Measurements from ENCODE around the gene CD72. TPM values are rescaled to one million over a fixed set of nuclear protein-coding genes. Genes with fewer than 3 reads are reported as not detected.
"Not testable (repeated sequence)": the region's sequence is repeated elsewhere in the genome, so short reads cannot be mapped to it uniquely, and the experiment has no call there.

The CD72 gene
- total RNA-seq, 1 experiment from 2014 or later, result not detected

GRCh38 chr9:35657546-35658136 is 39.4 kb upstream of the CD72 start, which contains the start of gene RMRP:
RMRP (minus strand) TSS chr9:35658019.
- H3K4me1 ChIP-seq (replicated peaks), result peaks cover 15% of the 10 kb centered on the region
- peak; percentile 94 to 96 for DNase-seq (ENCODE audit: low read depth in 1 of 2, low spot score in 2 of 2)
- H3K4me3 ChIP-seq, result peak within 1 kb of the TSS; percentile 65

GRCh38 chr9:35656831-35657545 is 38.8 kb upstream of the CD72 start:
- no peak for DNase-seq (ENCODE audit: low read depth in 1 of 2, low spot score in 2 of 2)
- Histone ChIP-seq H3K4me3 (peak overlapping the region; percentile 27), H3K36me3 (peaks cover 18% of the 10 kb centered on the region), H3K9me3 (replicated peaks) (no peaks in the 10 kb centered on the region), H3K4me1 (replicated peaks) (peaks cover 15% of the 10 kb centered on the region), H3K27me3 (replicated peaks) (no peaks in the 10 kb centered on the region), H3K27ac (peak overlapping the region; percentile 7; the same call in 1 of the 2 replicates)

More at GRCh38 chr9:35657546-35658136, 39.4 kb upstream of the CD72 start, which contains the start of gene RMRP:
- Histone ChIP-seq H3K27ac (peak within 1 kb of the TSS; percentile 96), H3K9me3 (replicated peaks) (no peaks in the 10 kb centered on the region), H3K27me3 (replicated peaks) (no peaks in the 10 kb centered on the region), H3K36me3 (peaks cover 19% of the 10 kb centered on the region)

- Histone ChIP-seq H3K27me3 (replicated peaks) (no peaks in the 10 kb centered on the region), H3K27ac (no peak overlapping the region), H3K4me3 (no peak overlapping the region), H3K4me1 (replicated peaks) (peaks cover 15% of the 10 kb centered on the region), H3K9me3 (replicated peaks) (no peaks in the 10 kb centered on the region), H3K36me3 (peaks cover 13% of the 10 kb centered on the region; the same call in 1 of the 2 replicates)
- DNase-seq (ENCODE audit: low read depth in 1 of 2, low spot score in 2 of 2), result no peak
These were observed 38.1 kb upstream of the CD72 start for GRCh38 chr9:35656348-35656747.

- Histone ChIP-seq H3K36me3 (no peaks in the 10 kb centered on the region), H3K9me3 (replicated peaks) (no peaks in the 10 kb centered on the region), H3K27ac (no peak overlapping the region), H3K27me3 (replicated peaks) (no peaks in the 10 kb centered on the region), H3K4me3 (no peak overlapping the region), H3K4me1 (replicated peaks) (peaks cover 5% of the 10 kb centered on the region)
- DNase-seq (ENCODE audit: low read depth in 1 of 2, low spot score in 2 of 2), result no peak
These were observed 35.4 kb upstream of the CD72 start for GRCh38 chr9:35653611-35654010.

GRCh38 chr9:35652829-35653209 is 34.6 kb upstream of the CD72 start:
- Histone ChIP-seq H3K36me3 (no peaks in the 10 kb centered on the region), H3K4me1 (replicated peaks) (peaks cover 5% of the 10 kb centered on the region), H3K27ac (no peak overlapping the region), H3K4me3 (no peak overlapping the region), H3K27me3 (replicated peaks) (no peaks in the 10 kb centered on the region), H3K9me3 (replicated peaks) (no peaks in the 10 kb centered on the region)
- DNase-seq (ENCODE audit: low read depth in 1 of 2, low spot score in 2 of 2), result no peak

GRCh38 chr9:35651956-35652828 is 34.0 kb upstream of the CD72 start:
- Histone ChIP-seq H3K4me3 (no peak overlapping the region), H3K9me3 (replicated peaks) (no peaks in the 10 kb centered on the region), H3K4me1 (replicated peaks) (peaks cover 3% of the 10 kb centered on the region), H3K36me3 (no peaks in the 10 kb centered on the region), H3K27ac (no peak overlapping the region), H3K27me3 (replicated peaks) (no peaks in the 10 kb centered on the region)
- no peak for DNase-seq (ENCODE audit: low read depth in 1 of 2, low spot score in 2 of 2)

GRCh38 chr9:35650341-35651158 is 32.3 kb upstream of the CD72 start, which contains the start of gene SIT1:
SIT1 (minus strand) TSS chr9:35650931; CDS start chr9:35650853, 78 bp downstream.
- DNase-seq (ENCODE audit: low read depth in 1 of 2, low spot score in 2 of 2), result no peak
- Histone ChIP-seq H3K9me3 (replicated peaks) (no peaks in the 10 kb centered on the region), H3K4me3 (no peak within 1 kb of the TSS), H3K27me3 (replicated peaks) (no peaks in the 10 kb centered on the region), H3K27ac (no peak within 1 kb of the TSS), H3K4me1 (replicated peaks) (peaks cover 6% of the 10 kb centered on the region; the same call in 1 of the 2 replicates), H3K36me3 (no peaks in the 10 kb centered on the region)

GRCh38 chr9:35649431-35650340 is 31.5 kb upstream of the CD72 start:
- Histone ChIP-seq H3K27me3 (replicated peaks) (no peaks in the 10 kb centered on the region), H3K4me1 (replicated peaks) (peaks cover 6% of the 10 kb centered on the region; the same call in 1 of the 2 replicates), H3K27ac (no peak overlapping the region), H3K4me3 (no peak overlapping the region), H3K9me3 (replicated peaks) (no peaks in the 10 kb centered on the region), H3K36me3 (no peaks in the 10 kb centered on the region)
- no peak for DNase-seq (ENCODE audit: low read depth in 1 of 2, low spot score in 2 of 2)

- Histone ChIP-seq H3K9me3 (replicated peaks) (no peaks in the 10 kb centered on the region), H3K27ac (no peak overlapping the region), H3K4me1 (replicated peaks) (peaks cover 6% of the 10 kb centered on the region; the same call in 1 of the 2 replicates), H3K4me3 (peak overlapping the region; percentile 45), H3K27me3 (replicated peaks) (no peaks in the 10 kb centered on the region), H3K36me3 (no peaks in the 10 kb centered on the region)
- DNase-seq (ENCODE audit: low read depth in 1 of 2, low spot score in 2 of 2), result peak; percentile 68 to 76
These were observed 28.5 kb upstream of the CD72 start for GRCh38 chr9:35646533-35647265.

GRCh38 chr9:35646153-35646532 is 27.9 kb upstream of the CD72 start:
- H3K9me3 ChIP-seq (replicated peaks), result no peaks in the 10 kb centered on the region
- H3K4me3 ChIP-seq, result peak overlapping the region; percentile 45
- no peaks in the 10 kb centered on the region for H3K27me3 ChIP-seq (replicated peaks)
- DNase-seq (ENCODE audit: low read depth in 1 of 2, low spot score in 2 of 2), result no peak
- no peaks in the 10 kb centered on the region for H3K36me3 ChIP-seq
- no peak overlapping the region for H3K27ac ChIP-seq
- H3K4me1 ChIP-seq (replicated peaks), result peaks cover 6% of the 10 kb centered on the region; the same call in 1 of the 2 replicates

GRCh38 chr9:35645736-35646135 is 27.5 kb upstream of the CD72 start:
- not testable (repeated sequence) for H3K9me3 ChIP-seq (replicated peaks); DNase-seq (ENCODE audit: low read depth in 1 of 2, low spot score in 2 of 2); H3K4me3 ChIP-seq; H3K27ac ChIP-seq; H3K4me1 ChIP-seq (replicated peaks); H3K36me3 ChIP-seq; H3K27me3 ChIP-seq (replicated peaks)

GRCh38 chr9:35643046-35643445 is 24.8 kb upstream of the CD72 start:
- peaks cover 6% of the 10 kb centered on the region; the same call in 1 of the 2 replicates for H3K4me1 ChIP-seq (replicated peaks)
- DNase-seq (ENCODE audit: low read depth in 1 of 2, low spot score in 2 of 2), result no peak
- H3K27ac ChIP-seq, result no peak overlapping the region
- H3K27me3 ChIP-seq (replicated peaks), result no peaks in the 10 kb centered on the region
- no peaks in the 10 kb centered on the region for H3K9me3 ChIP-seq (replicated peaks)
- no peak overlapping the region for H3K4me3 ChIP-seq
- H3K36me3 ChIP-seq, result no peaks in the 10 kb centered on the region
